ENCODE data around the gene SPNS3. TPM values are rescaled to one million over a fixed set of nuclear protein-coding genes. Genes with fewer than 3 reads are reported as not detected.

SPNS3 gene, protein sequence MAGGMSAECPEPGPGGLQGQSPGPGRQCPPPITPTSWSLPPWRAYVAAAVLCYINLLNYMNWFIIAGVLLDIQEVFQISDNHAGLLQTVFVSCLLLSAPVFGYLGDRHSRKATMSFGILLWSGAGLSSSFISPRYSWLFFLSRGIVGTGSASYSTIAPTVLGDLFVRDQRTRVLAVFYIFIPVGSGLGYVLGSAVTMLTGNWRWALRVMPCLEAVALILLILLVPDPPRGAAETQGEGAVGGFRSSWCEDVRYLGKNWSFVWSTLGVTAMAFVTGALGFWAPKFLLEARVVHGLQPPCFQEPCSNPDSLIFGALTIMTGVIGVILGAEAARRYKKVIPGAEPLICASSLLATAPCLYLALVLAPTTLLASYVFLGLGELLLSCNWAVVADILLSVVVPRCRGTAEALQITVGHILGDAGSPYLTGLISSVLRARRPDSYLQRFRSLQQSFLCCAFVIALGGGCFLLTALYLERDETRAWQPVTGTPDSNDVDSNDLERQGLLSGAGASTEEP
- total RNA-seq (1 to 10 TPM; 1.6 to 2.0 TPM), polyA plus RNA-seq (1 to 10 TPM; 4.8 to 5.9 TPM)

DNA sequence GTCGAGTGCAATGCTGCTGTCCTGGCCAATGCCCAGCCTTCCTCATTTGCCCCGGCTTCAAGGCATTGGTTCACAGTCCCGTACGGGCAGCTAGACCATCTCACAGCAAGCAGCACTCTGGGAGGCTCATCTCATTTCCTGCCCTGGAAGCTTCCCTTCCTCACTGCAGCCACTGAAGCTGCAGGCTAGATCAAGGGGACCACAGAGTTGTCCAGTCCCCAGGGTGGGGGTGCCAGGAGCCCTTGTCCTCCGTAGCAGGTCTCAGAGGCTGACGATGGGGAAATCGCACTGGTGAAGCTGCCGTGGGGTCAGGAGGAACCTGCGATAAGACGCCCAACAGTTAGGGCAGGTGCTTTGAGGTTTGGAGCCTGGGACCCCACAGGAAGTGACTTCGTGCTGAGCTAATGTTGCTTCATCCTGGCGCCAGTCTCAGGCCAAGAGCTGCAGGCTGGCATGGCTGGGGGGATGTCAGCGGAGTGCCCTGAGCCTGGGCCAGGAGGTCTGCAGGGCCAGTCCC lies at the start of gene SPNS3:
Gene SPNS3, plus strand, starts transcription at position 426 of the 517 bp plus-strand sequence. Its CDS starts 28 bp downstream, at position 454.
- Histone ChIP-seq H3K9me3 (ENCODE audit: control insufficient read depth in 1 of 2, low read length in 2 of 2) (no peaks in the 10 kb centered on the region), H3K27ac (ENCODE audit: low read depth, low read length) (no peak within 1 kb of the TSS), H3K4me1 (ENCODE audit: insufficient read depth, low read length) (peaks cover 13% of the 10 kb centered on the region), H3K27me3 (ENCODE audit: insufficient read depth, low read length) (no peaks in the 10 kb centered on the region), H3K36me3 (ENCODE audit: insufficient read depth, low read length) (no peaks in the 10 kb centered on the region), H3K4me3 (ENCODE audit: low read length in 2 of 2) (peak within 1 kb of the TSS in 1 of 2 donors; percentile 32)
- DNase-seq: peak in 3 of 5 donors; percentile 13 to 18 (median 17)
- peak within 1 kb of the TSS in 3 of 7 donors; percentile 24 to 70 (median 52) for H3K27ac Mint-ChIP-seq
- H3K9me3 Mint-ChIP-seq: peaks cover 0 to 2% (median 0%) of the 10 kb centered on the region in 8 donors
- ChIA-PET CTCF (ENCODE audit: partially characterized antibody) (interaction anchor here (0.9 to 2.0 kb wide), 7 partner anchors 13 to 234 kb away, joined by 3 to 7 read pairs (median 3); no protein-coding TSS in a partner anchor), POLR2A (ENCODE audit: partially characterized antibody) (interaction anchor here (0.5 to 0.8 kb wide), 2 partner anchors 65 to 270 kb away, joined by 3 to 4 read pairs; partner anchors contain the start of genes PELP1 and SPNS2)
- intact Hi-C loops (cut with micrococcal nuclease): no loop called here
- peak within 1 kb of the TSS in 7 of 8 donors; percentile 5 to 71 (median 47) for H3K4me3 Mint-ChIP-seq
- H3K36me3 Mint-ChIP-seq: no peaks in the 10 kb centered on the region
- H3K4me1 Mint-ChIP-seq: peaks cover 12 to 31% (median 21%) of the 10 kb centered on the region in 4 donors
- H3K27me3 Mint-ChIP-seq: no peaks in the 10 kb centered on the region

DNA sequence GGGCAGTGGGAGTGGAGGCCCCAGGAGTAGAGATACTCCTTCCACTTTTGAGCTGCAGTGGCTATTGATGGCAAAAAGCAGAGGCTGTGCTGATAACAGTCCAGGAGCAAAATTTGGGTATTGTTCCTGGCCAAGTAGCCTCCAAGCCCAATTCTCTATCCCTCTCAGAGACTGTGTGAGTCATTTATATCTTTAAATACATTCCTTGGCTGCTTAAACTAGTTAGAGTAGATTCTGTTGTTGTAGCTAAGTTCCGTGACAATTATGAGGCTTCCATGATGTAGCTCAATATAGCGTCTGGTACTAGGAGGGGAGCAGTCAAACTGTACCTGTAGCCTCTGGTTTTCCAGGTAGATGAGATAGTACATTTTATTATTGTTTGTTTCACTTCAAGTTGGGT lies 47.3 kb upstream of the SPNS3 start:
- Histone ChIP-seq H3K27me3 (ENCODE audit: insufficient read depth, low read length) (no peaks in the 10 kb centered on the region), H3K27ac (ENCODE audit: low read depth, low read length) (no peak overlapping the region), H3K4me1 (ENCODE audit: insufficient read depth, low read length) (no peaks in the 10 kb centered on the region), H3K4me3 (ENCODE audit: low read length in 2 of 2) (no peak overlapping the region), H3K36me3 (ENCODE audit: insufficient read depth, low read length) (no peaks in the 10 kb centered on the region), H3K9me3 (ENCODE audit: control insufficient read depth in 1 of 2, low read length in 2 of 2) (no peaks in the 10 kb centered on the region)
- DNase-seq: no peak
- no peaks in the 10 kb centered on the region for H3K27me3 Mint-ChIP-seq
- H3K4me1 Mint-ChIP-seq: no peaks in the 10 kb centered on the region
- H3K9me3 Mint-ChIP-seq: no peaks in the 10 kb centered on the region
- CTCF ChIA-PET (ENCODE audit: partially characterized antibody): interaction anchor here (0.5 to 1.2 kb wide), 2 partner anchors 9 to 37 kb away, joined by 3 read pairs; no protein-coding TSS in a partner anchor
- H3K4me3 Mint-ChIP-seq: no peak overlapping the region
- no peaks in the 10 kb centered on the region for H3K36me3 Mint-ChIP-seq
- intact Hi-C loops (cut with micrococcal nuclease): no loop called here
- POLR2A ChIA-PET (ENCODE audit: partially characterized antibody): no interaction called here
- H3K27ac Mint-ChIP-seq: no peak overlapping the region

DNA sequence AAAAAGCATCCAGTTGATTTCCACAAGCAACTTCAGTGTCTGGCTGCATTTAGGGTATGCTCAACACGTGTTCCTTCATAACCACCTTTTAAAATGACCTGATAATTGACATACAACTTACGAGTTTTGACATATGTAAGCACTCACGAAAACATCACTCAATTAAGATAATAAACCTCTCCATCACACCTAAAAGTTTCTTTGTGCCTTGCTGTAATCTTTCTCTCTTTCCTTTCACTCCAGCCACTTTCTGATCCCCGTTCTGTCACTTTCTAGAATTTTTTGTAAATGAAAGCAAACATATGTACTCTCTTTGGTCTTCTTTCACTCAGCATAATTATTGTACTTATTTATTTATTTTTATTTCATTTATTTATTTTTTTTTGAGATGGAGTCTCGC lies 46.6 kb upstream of the SPNS3 start:
- no peak overlapping the region for H3K4me3 ChIP-seq (ENCODE audit: low read length in 2 of 2)
- H3K4me1 ChIP-seq (ENCODE audit: insufficient read depth, low read length): no peaks in the 10 kb centered on the region
- POLR2A ChIA-PET (ENCODE audit: partially characterized antibody): no interaction called here
- H3K4me1 Mint-ChIP-seq: no peaks in the 10 kb centered on the region
- no peak overlapping the region for H3K27ac ChIP-seq (ENCODE audit: low read depth, low read length)
- CTCF ChIA-PET (ENCODE audit: partially characterized antibody): interaction anchor here (0.7 kb wide), 1 partner anchor 261 kb away, joined by 4 read pairs; no protein-coding TSS in a partner anchor
- no peak for DNase-seq
- H3K9me3 ChIP-seq (ENCODE audit: control insufficient read depth in 1 of 2, low read length in 2 of 2): no peaks in the 10 kb centered on the region
- no peak overlapping the region for H3K27ac Mint-ChIP-seq
- H3K27me3 Mint-ChIP-seq: no peaks in the 10 kb centered on the region
- H3K36me3 ChIP-seq (ENCODE audit: insufficient read depth, low read length): no peaks in the 10 kb centered on the region
- no peaks in the 10 kb centered on the region for H3K27me3 ChIP-seq (ENCODE audit: insufficient read depth, low read length)
- intact Hi-C loops (cut with micrococcal nuclease): no loop called here
- H3K36me3 Mint-ChIP-seq: no peaks in the 10 kb centered on the region
- H3K4me3 Mint-ChIP-seq: no peak overlapping the region
- no peaks in the 10 kb centered on the region for H3K9me3 Mint-ChIP-seq

DNA sequence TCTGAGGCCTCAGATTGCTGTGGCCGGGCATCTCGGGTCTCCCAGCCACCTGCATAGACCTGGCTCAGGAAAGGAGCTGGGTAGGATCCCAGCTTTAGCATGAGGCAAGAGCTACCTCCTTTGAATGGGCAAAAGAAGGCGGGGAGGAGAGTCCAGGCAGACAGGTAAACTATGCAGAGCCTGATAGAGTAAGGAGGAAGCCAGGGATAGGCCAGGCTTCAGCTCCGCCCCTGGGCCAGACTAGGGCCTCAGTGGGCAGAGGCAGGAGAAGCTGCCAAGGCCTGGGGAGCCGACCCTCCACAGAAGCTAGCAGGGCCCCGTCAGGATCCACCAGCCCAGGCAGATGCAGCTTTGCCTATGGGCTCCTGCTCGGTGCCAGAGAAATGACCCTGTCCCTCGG lies 44.7 kb upstream of the SPNS3 start:
- ChIA-PET CTCF (ENCODE audit: partially characterized antibody) (interaction anchor here (1.2 kb wide), 1 partner anchor 13 kb away, joined by 5 read pairs; no protein-coding TSS in a partner anchor), POLR2A (ENCODE audit: partially characterized antibody) (no interaction called here)
- DNase-seq: no peak
- no peak overlapping the region for H3K27ac Mint-ChIP-seq
- H3K4me3 Mint-ChIP-seq: no peak overlapping the region
- no peak overlapping the region for H3K4me3 ChIP-seq (ENCODE audit: low read length in 2 of 2)
- H3K4me1 Mint-ChIP-seq: peaks cover 0 to 4% (median under 1%) of the 10 kb centered on the region in 4 donors
- no peaks in the 10 kb centered on the region for H3K27me3 ChIP-seq (ENCODE audit: insufficient read depth, low read length)
- H3K9me3 ChIP-seq (ENCODE audit: control insufficient read depth in 1 of 2, low read length in 2 of 2): no peaks in the 10 kb centered on the region
- no peaks in the 10 kb centered on the region for H3K4me1 ChIP-seq (ENCODE audit: insufficient read depth, low read length)
- H3K27ac ChIP-seq (ENCODE audit: low read depth, low read length): no peak overlapping the region
- intact Hi-C loops (cut with micrococcal nuclease): no loop called here
- H3K36me3 Mint-ChIP-seq: no peaks in the 10 kb centered on the region
- H3K9me3 Mint-ChIP-seq: no peaks in the 10 kb centered on the region
- no peaks in the 10 kb centered on the region for H3K36me3 ChIP-seq (ENCODE audit: insufficient read depth, low read length)
- no peaks in the 10 kb centered on the region for H3K27me3 Mint-ChIP-seq

DNA sequence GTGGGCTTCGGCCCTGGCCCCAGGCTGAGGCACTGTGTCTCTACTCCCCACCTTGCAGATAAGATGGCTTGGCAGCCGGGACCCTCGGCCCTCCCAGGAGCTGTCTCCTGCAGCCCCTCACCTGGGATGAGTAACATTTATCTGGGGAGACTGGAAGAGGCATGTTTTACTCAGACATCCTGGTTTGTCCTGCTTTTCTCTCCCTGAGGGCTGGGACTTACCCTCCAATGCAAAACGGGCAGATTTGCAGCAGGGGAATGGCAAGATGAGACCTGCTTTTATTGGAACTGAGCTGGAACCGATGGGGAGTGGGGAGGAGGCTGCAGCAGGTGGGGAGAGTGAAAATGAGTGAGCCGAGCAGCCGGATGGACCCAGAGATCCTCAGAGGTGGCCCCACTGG lies 39.9 kb upstream of the SPNS3 start:
- peaks cover 9 to 14% (median 12%) of the 10 kb centered on the region in 4 donors for H3K4me1 Mint-ChIP-seq
- POLR2A ChIA-PET (ENCODE audit: partially characterized antibody): interaction anchor here (1.1 kb wide), 1 partner anchor 16 kb away, joined by 3 read pairs; no protein-coding TSS in a partner anchor
- intact Hi-C loops (cut with micrococcal nuclease): no loop called here
- Histone ChIP-seq H3K4me3 (ENCODE audit: low read length in 2 of 2) (no peak overlapping the region), H3K27me3 (ENCODE audit: insufficient read depth, low read length) (no peaks in the 10 kb centered on the region), H3K9me3 (ENCODE audit: control insufficient read depth in 1 of 2, low read length in 2 of 2) (no peaks in the 10 kb centered on the region), H3K36me3 (ENCODE audit: insufficient read depth, low read length) (no peaks in the 10 kb centered on the region), H3K27ac (ENCODE audit: low read depth, low read length) (no peak overlapping the region), H3K4me1 (ENCODE audit: insufficient read depth, low read length) (peaks cover 7% of the 10 kb centered on the region)
- no peaks in the 10 kb centered on the region for H3K9me3 Mint-ChIP-seq
- H3K27ac Mint-ChIP-seq: peak overlapping the region in 1 of 7 donors; percentile 63
- H3K36me3 Mint-ChIP-seq: no peaks in the 10 kb centered on the region
- no peak for DNase-seq
- H3K27me3 Mint-ChIP-seq: no peaks in the 10 kb centered on the region
- CTCF ChIA-PET (ENCODE audit: partially characterized antibody): no interaction called here
- H3K4me3 Mint-ChIP-seq: no peak overlapping the region

DNA sequence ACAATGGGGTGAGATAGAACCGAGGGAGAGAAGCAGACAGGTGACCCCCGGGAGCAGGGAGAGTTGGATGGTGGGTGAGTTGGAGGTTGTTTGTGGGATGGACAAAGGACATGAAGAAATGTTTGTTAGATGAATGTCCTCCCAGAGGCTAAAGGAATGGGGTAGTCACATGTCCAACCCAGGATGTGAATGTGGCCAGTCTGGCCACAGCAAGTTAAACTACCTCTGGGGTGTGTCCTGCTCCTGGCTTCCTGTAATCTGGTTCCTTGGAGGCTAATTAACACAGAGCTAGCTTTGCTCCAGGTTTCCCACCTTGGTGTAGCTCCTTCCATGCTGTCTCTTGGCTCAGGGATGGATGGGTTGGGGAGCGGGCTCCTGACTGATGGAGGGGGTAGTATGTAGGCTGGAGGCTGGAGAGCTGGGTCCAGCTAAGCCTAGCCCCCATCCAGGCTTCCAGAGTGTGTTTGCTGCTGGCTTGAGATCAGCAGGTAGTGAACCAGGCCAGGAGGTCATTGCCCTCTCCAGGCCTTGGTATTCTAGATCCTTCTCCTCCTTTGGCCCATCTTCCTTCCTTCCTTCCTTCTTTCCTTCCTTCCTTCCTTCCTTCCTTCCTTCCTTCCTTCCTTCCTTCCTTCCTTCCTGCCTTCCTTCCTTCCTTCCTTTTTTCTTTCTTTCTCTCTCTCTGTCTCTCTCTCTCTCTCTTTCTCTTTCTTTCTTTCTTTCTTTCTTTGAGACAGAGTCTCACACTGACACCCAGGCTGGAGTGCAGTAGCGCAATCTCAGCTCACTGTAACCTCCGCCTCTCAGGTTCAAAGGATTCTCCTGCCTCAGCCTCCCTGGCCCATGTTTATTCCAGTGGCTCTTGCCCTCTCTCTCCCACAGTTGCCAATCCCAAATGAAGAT lies 39.3 kb upstream of the SPNS3 start:
- no peaks in the 10 kb centered on the region for H3K9me3 Mint-ChIP-seq
- no peak overlapping the region for H3K27ac ChIP-seq (ENCODE audit: low read depth, low read length)
- H3K4me1 ChIP-seq (ENCODE audit: insufficient read depth, low read length): peaks cover 7% of the 10 kb centered on the region
- peak overlapping the region in 3 of 7 donors; percentile 0 to 72 (median 30) for H3K27ac Mint-ChIP-seq
- H3K4me3 Mint-ChIP-seq: no peak overlapping the region
- no peak for DNase-seq
- ChIA-PET POLR2A (ENCODE audit: partially characterized antibody) (interaction anchor here (0.6 to 1.1 kb wide), 2 partner anchors 17 to 189 kb away, joined by 3 to 4 read pairs; no protein-coding TSS in a partner anchor), CTCF (ENCODE audit: partially characterized antibody) (interaction anchor here (0.6 kb wide), 1 partner anchor 32 kb away, joined by 3 read pairs; no protein-coding TSS in a partner anchor)
- no peaks in the 10 kb centered on the region for H3K27me3 ChIP-seq (ENCODE audit: insufficient read depth, low read length)
- H3K36me3 Mint-ChIP-seq: no peaks in the 10 kb centered on the region
- H3K27me3 Mint-ChIP-seq: no peaks in the 10 kb centered on the region
- no peaks in the 10 kb centered on the region for H3K36me3 ChIP-seq (ENCODE audit: insufficient read depth, low read length)
- H3K4me1 Mint-ChIP-seq: peaks cover 9 to 14% (median 12%) of the 10 kb centered on the region in 4 donors
- H3K4me3 ChIP-seq (ENCODE audit: low read length in 2 of 2): no peak overlapping the region
- intact Hi-C loops (cut with micrococcal nuclease): no loop called here
- no peaks in the 10 kb centered on the region for H3K9me3 ChIP-seq (ENCODE audit: control insufficient read depth in 1 of 2, low read length in 2 of 2)

Measured in CD4-positive, alpha-beta memory T cell (primary cell).